ENCODE data around the gene TTLL11.

TTLL11 gene

GRCh38 chr9:121991307-121991661, 101.8 kb downstream of the TTLL11 start:
- Histone ChIP-seq H3K27ac (replicated peaks; ENCODE audit: low read length) (no peak overlapping the region), H3K36me3 (replicated peaks in 1 of 2; ENCODE audit: control insufficient read depth in 2 of 2, insufficient read depth in 2 of 2, low read length in 2 of 2) (no peaks in the 10 kb centered on the region), H2BK5ac (ENCODE audit: low read length) (no peak overlapping the region), H2AFZ (ENCODE audit: low read length) (no peak overlapping the region), H3K27me3 (ENCODE audit: control insufficient read depth in 3 of 3, insufficient read depth in 3 of 3, low read depth in 1 of 3, low read length in 3 of 3) (peaks cover 0 to 3% (median 2%) of the 10 kb centered on the region in 3 experiments), H3K4ac (ENCODE audit: low read length) (no peak overlapping the region), H4K8ac (ENCODE audit: low read depth, low read length) (no peak overlapping the region), H2AK5ac (ENCODE audit: low read depth, low read length) (no peak overlapping the region), H3K4me1 (ENCODE audit: control insufficient read depth in 2 of 2, insufficient read depth in 1 of 2, low read depth in 1 of 2, low read length in 2 of 2) (no peaks in the 10 kb centered on the region), H3K23ac (ENCODE audit: low read depth, low read length, poor library complexity) (no peak overlapping the region), H3K4me2 (ENCODE audit: insufficient read depth, low read length, poor library complexity, severe bottlenecking) (no peak overlapping the region), H3K18ac (ENCODE audit: low read length) (no peak overlapping the region), H3K9me3 (replicated peaks in 1 of 2; ENCODE audit: control insufficient read depth in 2 of 2, insufficient read depth in 1 of 2, low read depth in 1 of 2, low read length in 2 of 2) (no peaks in the 10 kb centered on the region), H3K4me3 (ENCODE audit: low read length in 2 of 2) (no peak overlapping the region), H3K9ac (ENCODE audit: low read depth, low read length, poor library complexity) (no peak overlapping the region), H2BK15ac (ENCODE audit: low read length) (no peak overlapping the region), H3K79me1 (ENCODE audit: low read depth, low read length) (no peaks in the 10 kb centered on the region), H4K91ac (ENCODE audit: low read depth, low read length, poor library complexity) (no peak overlapping the region), H3K14ac (ENCODE audit: low read length) (no peak overlapping the region), H2BK12ac (ENCODE audit: low read length) (no peak overlapping the region), H2BK120ac (ENCODE audit: low read depth, low read length) (no peak overlapping the region)
- DNase-seq (ENCODE audit: low spot score) = no peak
- no CpG with 5 or more reads among the region's 4 CpGs for WGBS, 2 donors (ENCODE audit: extremely low coverage in 2 of 2, insufficient read length in 2 of 2, insufficient replicate concordance in 1 of 2)

GRCh38 chr9:121990600-121991306, 102.4 kb downstream of the TTLL11 start:
- Histone ChIP-seq H3K4me3 (ENCODE audit: low read length in 2 of 2) (no peak overlapping the region), H2AK5ac (ENCODE audit: low read depth, low read length) (no peak overlapping the region)
- no CpG with 5 or more reads among the region's 9 CpGs for WGBS, 2 donors (ENCODE audit: extremely low coverage in 2 of 2, insufficient read length in 2 of 2, insufficient replicate concordance in 1 of 2)

GRCh38 chr9:121989010-121989409, 104.1 kb downstream of the TTLL11 start:
- no peak overlapping the region for H3K23ac ChIP-seq (ENCODE audit: low read depth, low read length, poor library complexity)
- no peak overlapping the region for H3K9ac ChIP-seq (ENCODE audit: low read depth, low read length, poor library complexity)
- no peak overlapping the region for H2BK12ac ChIP-seq (ENCODE audit: low read length)
- no peaks in the 10 kb centered on the region for H3K36me3 ChIP-seq (replicated peaks in 1 of 2; ENCODE audit: control insufficient read depth in 2 of 2, insufficient read depth in 2 of 2, low read length in 2 of 2)
- no peaks in the 10 kb centered on the region for H3K9me3 ChIP-seq (replicated peaks in 1 of 2; ENCODE audit: control insufficient read depth in 2 of 2, insufficient read depth in 1 of 2, low read depth in 1 of 2, low read length in 2 of 2)
- H2AFZ ChIP-seq (ENCODE audit: low read length) = no peak overlapping the region
- no peak overlapping the region for H3K27ac ChIP-seq (replicated peaks; ENCODE audit: low read length)
- no peak overlapping the region for H3K4ac ChIP-seq (ENCODE audit: low read length)
- no peak overlapping the region for H3K4me2 ChIP-seq (ENCODE audit: insufficient read depth, low read length, poor library complexity, severe bottlenecking)
- WGBS, 2 donors (ENCODE audit: extremely low coverage in 2 of 2, insufficient read length in 2 of 2, insufficient replicate concordance in 1 of 2) = no CpG with 5 or more reads among the region's 13 CpGs
- H3K4me3 ChIP-seq (ENCODE audit: low read length in 2 of 2) = no peak overlapping the region
- no peaks in the 10 kb centered on the region for H3K79me1 ChIP-seq (ENCODE audit: low read depth, low read length)
- H2BK120ac ChIP-seq (ENCODE audit: low read depth, low read length) = no peak overlapping the region
- no peak overlapping the region for H2BK15ac ChIP-seq (ENCODE audit: low read length)
- H4K8ac ChIP-seq (ENCODE audit: low read depth, low read length) = no peak overlapping the region
- H3K18ac ChIP-seq (ENCODE audit: low read length) = no peak overlapping the region
- no peak overlapping the region for H2AK5ac ChIP-seq (ENCODE audit: low read depth, low read length)
- peak; percentile 23 for DNase-seq (ENCODE audit: low spot score)
- no peaks in the 10 kb centered on the region for H3K4me1 ChIP-seq (ENCODE audit: control insufficient read depth in 2 of 2, insufficient read depth in 1 of 2, low read depth in 1 of 2, low read length in 2 of 2)
- H3K27me3 ChIP-seq (ENCODE audit: control insufficient read depth in 3 of 3, insufficient read depth in 3 of 3, low read depth in 1 of 3, low read length in 3 of 3) = peaks cover 0 to 2% (median 0%) of the 10 kb centered on the region in 3 experiments
- no peak overlapping the region for H4K91ac ChIP-seq (ENCODE audit: low read depth, low read length, poor library complexity)
- H3K14ac ChIP-seq (ENCODE audit: low read length) = no peak overlapping the region
- H2BK5ac ChIP-seq (ENCODE audit: low read length) = no peak overlapping the region

More at GRCh38 chr9:121990600-121991306, 102.4 kb downstream of the TTLL11 start:
- Histone ChIP-seq H3K14ac (ENCODE audit: low read length) (no peak overlapping the region), H3K9me3 (replicated peaks in 1 of 2; ENCODE audit: control insufficient read depth in 2 of 2, insufficient read depth in 1 of 2, low read depth in 1 of 2, low read length in 2 of 2) (no peaks in the 10 kb centered on the region), H2BK120ac (ENCODE audit: low read depth, low read length) (no peak overlapping the region), H3K27me3 (ENCODE audit: control insufficient read depth in 3 of 3, insufficient read depth in 3 of 3, low read depth in 1 of 3, low read length in 3 of 3) (peaks cover 0 to 3% (median 2%) of the 10 kb centered on the region in 3 experiments), H3K79me1 (ENCODE audit: low read depth, low read length) (no peaks in the 10 kb centered on the region), H3K9ac (ENCODE audit: low read depth, low read length, poor library complexity) (no peak overlapping the region), H2BK5ac (ENCODE audit: low read length) (no peak overlapping the region), H2AFZ (ENCODE audit: low read length) (no peak overlapping the region), H2BK15ac (ENCODE audit: low read length) (no peak overlapping the region), H3K4me1 (ENCODE audit: control insufficient read depth in 2 of 2, insufficient read depth in 1 of 2, low read depth in 1 of 2, low read length in 2 of 2) (no peaks in the 10 kb centered on the region), H3K36me3 (replicated peaks in 1 of 2; ENCODE audit: control insufficient read depth in 2 of 2, insufficient read depth in 2 of 2, low read length in 2 of 2) (no peaks in the 10 kb centered on the region), H3K23ac (ENCODE audit: low read depth, low read length, poor library complexity) (no peak overlapping the region), H2BK12ac (ENCODE audit: low read length) (no peak overlapping the region), H4K8ac (ENCODE audit: low read depth, low read length) (no peak overlapping the region), H3K4ac (ENCODE audit: low read length) (no peak overlapping the region), H3K27ac (replicated peaks; ENCODE audit: low read length) (no peak overlapping the region), H4K91ac (ENCODE audit: low read depth, low read length, poor library complexity) (no peak overlapping the region), H3K4me2 (ENCODE audit: insufficient read depth, low read length, poor library complexity, severe bottlenecking) (no peak overlapping the region), H3K18ac (ENCODE audit: low read length) (no peak overlapping the region)
- DNase-seq (ENCODE audit: low spot score) = no peak

- Histone ChIP-seq H3K4ac (ENCODE audit: low read length) (no peak overlapping the region), H4K91ac (ENCODE audit: low read depth, low read length, poor library complexity) (no peak overlapping the region), H3K27ac (replicated peaks; ENCODE audit: low read length) (no peak overlapping the region), H3K79me1 (ENCODE audit: low read depth, low read length) (no peaks in the 10 kb centered on the region), H2BK15ac (ENCODE audit: low read length) (no peak overlapping the region), H3K36me3 (replicated peaks in 1 of 2; ENCODE audit: control insufficient read depth in 2 of 2, insufficient read depth in 2 of 2, low read length in 2 of 2) (no peaks in the 10 kb centered on the region), H3K9ac (ENCODE audit: low read depth, low read length, poor library complexity) (no peak overlapping the region), H3K18ac (ENCODE audit: low read length) (no peak overlapping the region), H2BK12ac (ENCODE audit: low read length) (no peak overlapping the region), H3K4me3 (ENCODE audit: low read length in 2 of 2) (no peak overlapping the region), H2BK120ac (ENCODE audit: low read depth, low read length) (no peak overlapping the region), H3K23ac (ENCODE audit: low read depth, low read length, poor library complexity) (no peak overlapping the region), H3K4me1 (ENCODE audit: control insufficient read depth in 2 of 2, insufficient read depth in 1 of 2, low read depth in 1 of 2, low read length in 2 of 2) (no peaks in the 10 kb centered on the region), H2AK5ac (ENCODE audit: low read depth, low read length) (no peak overlapping the region), H3K4me2 (ENCODE audit: insufficient read depth, low read length, poor library complexity, severe bottlenecking) (no peak overlapping the region), H3K27me3 (ENCODE audit: control insufficient read depth in 3 of 3, insufficient read depth in 3 of 3, low read depth in 1 of 3, low read length in 3 of 3) (peaks cover 0 to 2% (median 0%) of the 10 kb centered on the region in 3 experiments), H3K9me3 (replicated peaks in 1 of 2; ENCODE audit: control insufficient read depth in 2 of 2, insufficient read depth in 1 of 2, low read depth in 1 of 2, low read length in 2 of 2) (no peaks in the 10 kb centered on the region), H3K14ac (ENCODE audit: low read length) (no peak overlapping the region), H4K8ac (ENCODE audit: low read depth, low read length) (no peak overlapping the region), H2BK5ac (ENCODE audit: low read length) (no peak overlapping the region), H2AFZ (ENCODE audit: low read length) (no peak overlapping the region)
- no peak for DNase-seq (ENCODE audit: low spot score)
- no CpG with 5 or more reads among the region's 7 CpGs for WGBS, 2 donors (ENCODE audit: extremely low coverage in 2 of 2, insufficient read length in 2 of 2, insufficient replicate concordance in 1 of 2)
These were observed 105.8 kb downstream of the TTLL11 start for GRCh38 chr9:121987314-121987713.
